OCI-LY3 (cell line): Measurements from ENCODE around the gene PCDHB13.

ENCODE experiments used
- CTCF ChIP-seq: fragments of 200-600, 300-600 bp; sonication (generic); IDR thresholded peaks from 2 replicates; pipeline ENCODE4 v1.5.1; 2014; ENCODE audit warnings: antibody characterized with exemption, low read length, low read depth
- EZH2phosphoT487 ChIP-seq: fragments of 200-600 bp; shearing (Covaris generic); IDR thresholded peaks from 2 replicates; pipeline ENCODE4 v1.6.1; 2018; ENCODE audit warnings: antibody characterized with exemption, mixed run types, low read depth

DNA sequence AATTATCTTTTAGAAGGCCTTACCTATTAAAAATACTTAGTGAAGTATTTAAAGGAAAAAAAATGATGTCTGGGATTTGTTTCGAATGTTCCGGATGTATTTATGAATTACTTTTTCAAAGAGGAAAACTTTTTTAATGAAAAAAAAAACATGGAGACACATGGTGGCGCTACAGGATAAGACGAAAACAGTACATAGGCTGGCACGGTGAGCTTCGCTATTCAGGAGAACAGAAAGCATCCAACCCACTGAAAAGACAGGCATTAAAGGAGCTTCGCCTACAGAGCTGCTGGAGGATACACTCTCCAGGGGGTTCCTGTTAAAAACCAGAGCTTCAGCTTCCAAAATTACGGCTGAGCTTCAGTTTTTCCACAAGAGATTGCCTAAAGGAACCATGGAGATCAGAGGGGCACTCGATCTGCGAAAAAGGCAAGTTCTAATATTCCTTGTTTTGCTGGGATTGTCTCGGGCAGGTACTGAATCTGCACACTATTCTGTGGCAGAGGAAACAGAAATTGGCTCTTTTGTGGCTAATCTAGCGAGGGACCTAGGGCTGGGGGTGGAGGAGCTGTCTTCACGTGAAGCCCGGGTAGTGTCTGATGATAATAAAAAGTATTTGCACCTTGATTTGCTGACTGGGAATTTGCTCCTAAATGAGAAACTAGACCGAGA, 9.5 kb downstream of the PCDHB13 start, which contains the start of gene PCDHB14:
- TF ChIP-seq CTCF (peak; percentile 52), EZH2phosphoT487 (no peak)
